ENCODE data around the gene FGD4.
"Not testable (repeated sequence)": the region's sequence is repeated elsewhere in the genome, so short reads cannot be mapped to it uniquely, and the experiment has no call there.

FGD4 gene

DNA sequence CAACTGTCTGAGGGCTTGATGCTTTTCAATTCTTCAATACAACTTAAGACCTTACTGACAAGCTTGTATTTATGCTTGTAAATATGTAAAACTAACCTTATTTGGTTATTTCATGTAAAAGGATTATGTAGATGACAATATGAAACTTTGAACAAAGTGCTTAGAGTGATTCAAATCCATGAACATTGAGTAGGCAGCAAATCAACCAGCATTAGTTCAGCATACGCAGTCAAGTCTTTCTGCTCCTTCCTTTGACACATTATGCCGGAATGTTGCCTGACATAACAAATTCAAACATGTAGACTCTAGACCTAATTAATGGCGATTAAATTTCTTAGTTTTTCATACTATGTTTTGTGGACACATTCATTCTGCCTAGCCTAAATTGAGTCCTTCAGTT is 105.2 kb downstream of the FGD4 start:
- H3K36me3 ChIP-seq (ENCODE audit: insufficient read depth): no peaks in the 10 kb centered on the region
- H3K4me1 ChIP-seq (ENCODE audit: low read depth, poor library complexity, severe bottlenecking): peaks cover 69% of the 10 kb centered on the region
- H3K9ac ChIP-seq: no peak overlapping the region
- no peak for TF ChIP-seq CTCF (conservative IDR thresholded peaks at IDR 0.05; ENCODE audit: low read depth, low read length)
- no peak overlapping the region for H2AFZ ChIP-seq (ENCODE audit: low read depth)
- H3K4me2 ChIP-seq: peak overlapping the region; percentile 75; the same call in 1 of the 2 replicates
- no peak overlapping the region for H3K27ac ChIP-seq
- no peaks in the 10 kb centered on the region for H4K20me1 ChIP-seq (ENCODE audit: insufficient read depth)
- no peaks in the 10 kb centered on the region for H3K79me2 ChIP-seq (ENCODE audit: insufficient read depth, low read depth)
- H3K4me3 ChIP-seq (IDR thresholded peaks at IDR 0.05; ENCODE audit: insufficient read depth, low read depth, low read length): no peak overlapping the region
- no peaks in the 10 kb centered on the region for H3K27me3 ChIP-seq (ENCODE audit: insufficient read depth, low read depth)

DNA sequence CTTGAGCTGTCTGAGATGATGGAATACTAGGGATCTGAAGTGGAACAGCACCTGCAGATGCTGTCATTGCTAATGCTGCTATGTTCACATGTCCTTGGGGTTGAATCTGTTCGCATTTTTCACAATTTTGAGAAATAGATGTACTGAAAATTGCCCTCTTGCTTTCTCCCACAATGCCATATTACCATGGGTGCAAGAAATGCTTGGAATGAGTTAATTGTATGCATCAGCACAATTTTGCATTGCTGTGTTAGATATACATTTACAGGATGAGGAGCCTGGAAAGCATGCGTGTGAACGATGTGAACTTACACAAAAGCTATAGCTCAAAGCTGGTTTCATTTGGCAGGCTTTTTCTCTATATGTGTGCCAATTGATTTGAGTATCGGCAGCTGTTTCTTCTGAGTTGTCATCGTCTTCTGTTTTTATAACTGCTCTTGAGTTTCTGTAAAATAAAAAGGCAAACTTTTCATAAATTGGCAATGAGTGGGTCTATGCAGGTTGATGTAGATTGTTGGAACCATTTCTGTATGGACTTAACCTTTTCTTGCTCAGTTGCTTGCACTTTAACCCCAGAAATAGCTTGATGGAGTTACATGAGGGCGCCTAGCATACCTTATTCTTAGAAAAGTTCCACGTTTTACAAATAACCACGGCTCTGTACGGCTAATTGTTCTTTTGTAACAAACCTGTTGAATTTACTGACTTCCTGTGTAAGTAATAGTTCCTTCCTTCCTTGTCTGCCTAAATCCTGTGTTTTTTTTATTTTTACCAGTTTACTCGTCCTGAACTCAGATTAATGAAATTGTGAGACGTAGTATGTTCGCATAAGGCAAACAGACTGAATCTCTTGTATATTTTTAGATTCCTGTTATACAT is 105.9 kb downstream of the FGD4 start:
- Histone ChIP-seq H3K79me2 (ENCODE audit: insufficient read depth, low read depth) (no peaks in the 10 kb centered on the region), H3K4me1 (ENCODE audit: low read depth, poor library complexity, severe bottlenecking) (peaks cover 70% of the 10 kb centered on the region), H3K4me3 (IDR thresholded peaks at IDR 0.05; ENCODE audit: insufficient read depth, low read depth, low read length) (no peak overlapping the region), H3K4me2 (peak overlapping the region; percentile 14; the same call in 1 of the 2 replicates), H2AFZ (ENCODE audit: low read depth) (no peak overlapping the region), H3K27ac (no peak overlapping the region), H3K27me3 (ENCODE audit: insufficient read depth, low read depth) (no peaks in the 10 kb centered on the region), H4K20me1 (ENCODE audit: insufficient read depth) (no peaks in the 10 kb centered on the region), H3K36me3 (ENCODE audit: insufficient read depth) (no peaks in the 10 kb centered on the region), H3K9ac (no peak overlapping the region)
- no peak for TF ChIP-seq CTCF (conservative IDR thresholded peaks at IDR 0.05; ENCODE audit: low read depth, low read length)

GRCh38 chr12:32507096-32507941 is 108.0 kb downstream of the FGD4 start:
- H3K9ac ChIP-seq; H3K4me3 ChIP-seq (IDR thresholded peaks at IDR 0.05; ENCODE audit: insufficient read depth, low read depth, low read length); H2AFZ ChIP-seq (ENCODE audit: low read depth); H3K36me3 ChIP-seq (ENCODE audit: insufficient read depth); H4K20me1 ChIP-seq (ENCODE audit: insufficient read depth); H3K27me3 ChIP-seq (ENCODE audit: insufficient read depth, low read depth); H3K4me2 ChIP-seq; H3K27ac ChIP-seq; H3K79me2 ChIP-seq (ENCODE audit: insufficient read depth, low read depth): not testable (repeated sequence)
- H3K4me1 ChIP-seq (ENCODE audit: low read depth, poor library complexity, severe bottlenecking): peaks cover 69% of the 10 kb centered on the region

DNA sequence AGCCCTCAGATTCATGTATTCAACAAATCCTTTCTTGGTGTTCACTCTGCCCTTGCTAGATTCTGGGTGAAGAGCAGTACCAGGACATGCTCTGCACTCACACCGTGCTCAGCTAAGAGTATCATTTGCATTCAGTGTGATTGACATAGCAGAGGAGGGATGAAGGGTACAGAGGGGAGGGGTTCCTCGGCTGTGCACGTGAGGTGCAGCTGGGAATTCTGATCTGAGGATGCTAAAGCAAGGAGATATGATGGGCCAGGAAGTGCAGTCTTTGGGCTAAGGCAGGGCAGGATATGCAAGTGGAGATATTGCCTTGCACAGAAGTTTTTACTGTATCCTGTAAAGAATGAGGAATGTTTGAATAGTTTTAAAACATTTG is 108.6 kb downstream of the FGD4 start:
- H2AFZ ChIP-seq (ENCODE audit: low read depth): no peak overlapping the region
- peaks cover 69% of the 10 kb centered on the region for H3K4me1 ChIP-seq (ENCODE audit: low read depth, poor library complexity, severe bottlenecking)
- no peak for TF ChIP-seq CTCF (conservative IDR thresholded peaks at IDR 0.05; ENCODE audit: low read depth, low read length)
- H3K36me3 ChIP-seq (ENCODE audit: insufficient read depth): no peaks in the 10 kb centered on the region
- no peaks in the 10 kb centered on the region for H4K20me1 ChIP-seq (ENCODE audit: insufficient read depth)
- no peak overlapping the region for H3K9ac ChIP-seq
- no peaks in the 10 kb centered on the region for H3K27me3 ChIP-seq (ENCODE audit: insufficient read depth, low read depth)
- H3K27ac ChIP-seq: no peak overlapping the region
- H3K4me2 ChIP-seq: no peak overlapping the region
- H3K79me2 ChIP-seq (ENCODE audit: insufficient read depth, low read depth): no peaks in the 10 kb centered on the region
- H3K4me3 ChIP-seq (IDR thresholded peaks at IDR 0.05; ENCODE audit: insufficient read depth, low read depth, low read length): no peak overlapping the region
